Stimulated activated naive CD8-positive, alpha-beta T cell treated with anti-CD3 and anti-CD28 coated beads, Interleukin-15, amount 100 ng/mL, for 72 hours (primary cell): ENCODE measurements around the gene HNRNPLL.
"Not testable (repeated sequence)": the region's sequence is repeated elsewhere in the genome, so short reads cannot be mapped to it uniquely, and the experiment has no call there.

Experiments
- ATAC-seq: fragments of 150-1000 bp; cut with Tn5 transposase; 2 replicates; pipeline ENCODE4 v1.10.0; 2021; ENCODE audit warnings: mild to moderate bottlenecking, moderate library complexity
- DNase-seq, 2 donors: peaks; one replicate each; pipeline ENCODE4 v3.0.0; 2021 to 2022
- H3K27ac Mint-ChIP-seq, 2 donors: one replicate each; pipeline ENCODE4 v1.8.0; 2022; ENCODE audit warnings: mild to moderate bottlenecking in 2 of 2, mixed read lengths in 2 of 2, moderate library complexity in 2 of 2
- H3K27me3 Mint-ChIP-seq: one replicate; pipeline ENCODE4 v1.8.0; 2022; ENCODE audit warnings: mixed read lengths
- H3K4me1 Mint-ChIP-seq: one replicate; pipeline ENCODE4 v1.8.0; 2022; ENCODE audit warnings: mild to moderate bottlenecking, mixed read lengths
- H3K4me3 Mint-ChIP-seq, 2 donors: one replicate each; pipeline ENCODE4 v1.8.0; 2022; ENCODE audit warnings: mild to moderate bottlenecking in 2 of 2, mixed read lengths in 2 of 2, moderate library complexity in 1 of 2
- H3K9me3 Mint-ChIP-seq, 2 donors: one replicate each; pipeline ENCODE4 v1.8.0; 2022; ENCODE audit warnings: mixed read lengths in 2 of 2

Gene HNRNPLL

GRCh38 chr2:38537296-38537695 lies 65.4 kb downstream of the HNRNPLL start:
- Mint-ChIP-seq H3K27me3 (peaks cover 36% of the 10 kb centered on the region), H3K4me1 (peaks cover 20% of the 10 kb centered on the region)
- not testable (repeated sequence) for DNase-seq, ATAC-seq, H3K4me3 Mint-ChIP-seq, H3K9me3 Mint-ChIP-seq, H3K27ac Mint-ChIP-seq

DNA sequence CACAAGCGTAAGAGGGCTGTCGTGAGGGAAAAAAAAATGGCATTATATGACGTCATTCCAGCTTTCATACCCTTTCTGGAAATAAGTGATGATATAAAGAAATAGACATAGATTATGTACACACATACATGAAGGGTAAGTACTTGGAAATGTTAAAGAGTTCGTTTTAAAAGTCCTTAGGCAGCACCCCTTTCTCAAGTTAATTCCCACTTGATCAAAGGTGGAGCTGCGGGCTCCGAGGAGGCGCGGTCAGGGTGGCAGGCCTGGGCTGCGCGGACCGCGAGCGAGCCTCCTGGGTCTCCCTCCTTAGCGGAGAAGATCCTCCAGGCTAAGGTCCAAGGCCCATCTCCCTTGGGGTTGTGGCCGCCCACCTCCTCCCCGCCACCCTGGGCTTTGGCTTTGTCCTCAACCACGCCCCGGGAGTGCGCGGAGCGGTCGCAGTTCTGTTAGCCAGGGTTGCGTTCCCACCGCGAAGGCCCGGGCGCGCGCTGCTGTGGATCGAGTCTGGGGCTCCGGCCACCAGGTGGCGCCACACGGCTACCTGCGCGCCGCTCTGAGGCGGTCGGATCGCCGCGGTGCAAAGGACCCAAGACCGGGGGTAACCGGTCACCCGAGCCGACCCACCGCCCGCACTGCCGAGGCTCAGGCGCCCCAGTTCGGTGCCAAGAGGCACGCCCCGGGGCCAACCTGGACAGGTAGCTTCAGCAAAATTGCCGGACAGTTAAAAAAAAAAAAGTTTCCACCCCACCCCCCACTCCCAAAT lies 66.8 kb downstream of the HNRNPLL start:
- H3K4me1 Mint-ChIP-seq: peaks cover 9% of the 10 kb centered on the region
- peaks cover 36% of the 10 kb centered on the region for H3K27me3 Mint-ChIP-seq
- DNase-seq (peak; percentile 80 to 83), ATAC-seq (peak; percentile 96)
- peak overlapping the region; percentile 67 to 78 for H3K4me3 Mint-ChIP-seq
- H3K27ac Mint-ChIP-seq: peak overlapping the region in 1 of 2 donors; percentile 48
- no peaks in the 10 kb centered on the region for H3K9me3 Mint-ChIP-seq

DNA sequence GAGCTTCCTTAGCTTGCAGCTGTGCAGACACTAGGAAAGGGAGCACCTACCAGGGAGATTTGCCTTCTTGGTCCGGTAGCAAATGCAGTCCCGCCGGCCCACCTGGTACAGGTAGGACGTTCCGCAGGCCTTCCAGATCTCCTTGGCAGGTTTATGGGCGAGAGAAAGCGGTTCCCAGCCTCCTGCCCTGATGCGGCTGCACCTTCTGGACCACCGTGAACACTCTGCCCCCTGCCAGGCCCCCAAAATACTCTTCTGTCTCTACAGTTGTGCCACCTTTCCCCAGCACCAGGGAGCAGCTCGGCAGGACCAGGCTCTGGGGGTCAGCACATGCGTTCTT lies 67.4 kb downstream of the HNRNPLL start:
- H3K4me1 Mint-ChIP-seq: peaks cover 9% of the 10 kb centered on the region
- H3K27ac Mint-ChIP-seq: no peak overlapping the region
- peaks cover 41% of the 10 kb centered on the region for H3K27me3 Mint-ChIP-seq
- no peak for DNase-seq
- ATAC-seq: no peak
- H3K9me3 Mint-ChIP-seq: no peaks in the 10 kb centered on the region
- H3K4me3 Mint-ChIP-seq: peak overlapping the region; percentile 18 to 78

- no peak for DNase-seq
- peaks cover 46% of the 10 kb centered on the region for H3K27me3 Mint-ChIP-seq
- H3K9me3 Mint-ChIP-seq: no peaks in the 10 kb centered on the region
- H3K4me1 Mint-ChIP-seq: peaks cover 9% of the 10 kb centered on the region
- no peak for ATAC-seq
- H3K27ac Mint-ChIP-seq: no peak overlapping the region
- H3K4me3 Mint-ChIP-seq: no peak overlapping the region
These were observed 67.9 kb downstream of the HNRNPLL start for GRCh38 chr2:38534746-38535403.

GRCh38 chr2:38533757-38534545 lies 68.8 kb downstream of the HNRNPLL start:
- DNase-seq (no peak), ATAC-seq (no peak)
- H3K4me1 Mint-ChIP-seq: peaks cover 9% of the 10 kb centered on the region
- H3K4me3 Mint-ChIP-seq: no peak overlapping the region
- no peak overlapping the region for H3K27ac Mint-ChIP-seq
- H3K27me3 Mint-ChIP-seq: peaks cover 51% of the 10 kb centered on the region
- H3K9me3 Mint-ChIP-seq: no peaks in the 10 kb centered on the region

DNA sequence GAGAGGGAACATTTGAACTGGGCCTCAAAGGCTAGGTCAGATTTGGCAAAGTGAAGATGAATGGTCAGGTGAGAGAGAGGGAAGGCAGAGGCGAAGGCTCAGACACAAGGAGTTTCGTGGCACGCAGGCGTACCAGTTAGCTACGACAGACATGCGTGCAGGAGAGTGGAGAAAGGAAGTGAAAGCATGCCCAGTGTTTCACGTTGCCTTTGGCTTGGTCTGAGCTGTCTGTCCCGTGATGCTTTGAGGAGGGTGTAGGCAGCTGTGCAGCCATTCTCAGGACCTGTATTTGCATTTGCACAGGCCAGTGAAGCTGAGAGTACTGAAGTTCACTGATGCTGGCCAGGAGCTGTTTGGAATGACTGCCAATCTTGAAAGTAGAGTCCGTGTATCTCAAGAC lies 69.5 kb downstream of the HNRNPLL start:
- H3K9me3 Mint-ChIP-seq: no peaks in the 10 kb centered on the region
- no peak for ATAC-seq
- DNase-seq: no peak
- no peak overlapping the region for H3K27ac Mint-ChIP-seq
- H3K27me3 Mint-ChIP-seq: peaks cover 54% of the 10 kb centered on the region
- H3K4me3 Mint-ChIP-seq: no peak overlapping the region
- peaks cover 16% of the 10 kb centered on the region for H3K4me1 Mint-ChIP-seq

GRCh38 chr2:38532366-38532765 lies 70.4 kb downstream of the HNRNPLL start:
- Mint-ChIP-seq H3K27me3 (peaks cover 61% of the 10 kb centered on the region), H3K27ac (no peak overlapping the region), H3K4me3 (no peak overlapping the region), H3K9me3 (no peaks in the 10 kb centered on the region), H3K4me1 (peaks cover 17% of the 10 kb centered on the region)
- DNase-seq (no peak), ATAC-seq (no peak)

DNA sequence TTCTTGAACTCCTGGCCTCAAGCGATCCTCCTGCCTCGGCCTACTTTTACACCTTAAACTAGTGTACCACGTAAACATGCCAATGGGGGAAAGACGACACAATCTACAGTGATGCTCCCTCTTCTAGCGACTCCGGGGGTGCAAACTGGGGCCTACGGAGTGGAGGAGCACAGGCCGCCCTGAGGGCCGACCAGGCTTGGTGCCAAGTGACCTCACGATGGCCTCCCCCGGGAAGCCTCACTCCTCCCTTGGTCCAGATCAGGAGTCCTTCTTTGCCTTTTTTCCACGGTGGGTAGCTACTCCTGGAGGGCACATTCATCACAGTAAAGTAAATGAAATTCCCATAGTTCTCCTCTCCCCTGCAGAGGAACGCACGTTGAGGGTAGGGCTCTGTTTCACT lies 73.5 kb downstream of the HNRNPLL start:
- Mint-ChIP-seq H3K27ac (no peak overlapping the region), H3K9me3 (no peaks in the 10 kb centered on the region), H3K4me1 (peaks cover 8% of the 10 kb centered on the region), H3K27me3 (peaks cover 64% of the 10 kb centered on the region), H3K4me3 (no peak overlapping the region)
- ATAC-seq: no peak
- DNase-seq: no peak

DNA sequence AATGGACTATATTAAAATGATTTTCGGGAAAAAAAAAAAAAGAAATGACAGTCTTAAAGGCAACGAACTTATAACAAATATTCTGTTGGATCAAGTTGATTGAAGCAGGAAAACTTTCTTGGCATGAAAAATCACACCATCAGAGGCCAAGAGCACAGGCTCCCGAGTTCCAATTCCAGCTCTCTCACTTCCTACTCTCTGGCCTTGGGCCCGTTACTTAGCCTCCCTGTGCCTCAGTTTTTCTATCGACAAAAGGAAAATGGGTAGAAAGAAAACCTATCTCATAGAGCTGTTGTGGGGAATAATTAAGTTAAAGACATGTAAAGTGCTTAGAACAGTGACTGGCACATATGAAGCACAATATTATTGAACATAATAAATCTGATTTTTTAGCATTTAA lies 74.2 kb downstream of the HNRNPLL start:
- DNase-seq (no peak), ATAC-seq (no peak)
- H3K4me3 Mint-ChIP-seq: peak overlapping the region; percentile 67 to 68
- H3K27ac Mint-ChIP-seq: no peak overlapping the region
- peaks cover 8% of the 10 kb centered on the region for H3K4me1 Mint-ChIP-seq
- H3K9me3 Mint-ChIP-seq: no peaks in the 10 kb centered on the region
- H3K27me3 Mint-ChIP-seq: peaks cover 58% of the 10 kb centered on the region

GRCh38 chr2:38528008-38528442 lies 74.7 kb downstream of the HNRNPLL start:
- peaks cover 52% of the 10 kb centered on the region for H3K27me3 Mint-ChIP-seq
- H3K4me3 Mint-ChIP-seq: peak overlapping the region; percentile 67 to 68
- no peaks in the 10 kb centered on the region for H3K9me3 Mint-ChIP-seq
- peaks cover 8% of the 10 kb centered on the region for H3K4me1 Mint-ChIP-seq
- no peak overlapping the region for H3K27ac Mint-ChIP-seq
- ATAC-seq (peak; percentile 88), DNase-seq (peak; percentile 57 to 66)

DNA sequence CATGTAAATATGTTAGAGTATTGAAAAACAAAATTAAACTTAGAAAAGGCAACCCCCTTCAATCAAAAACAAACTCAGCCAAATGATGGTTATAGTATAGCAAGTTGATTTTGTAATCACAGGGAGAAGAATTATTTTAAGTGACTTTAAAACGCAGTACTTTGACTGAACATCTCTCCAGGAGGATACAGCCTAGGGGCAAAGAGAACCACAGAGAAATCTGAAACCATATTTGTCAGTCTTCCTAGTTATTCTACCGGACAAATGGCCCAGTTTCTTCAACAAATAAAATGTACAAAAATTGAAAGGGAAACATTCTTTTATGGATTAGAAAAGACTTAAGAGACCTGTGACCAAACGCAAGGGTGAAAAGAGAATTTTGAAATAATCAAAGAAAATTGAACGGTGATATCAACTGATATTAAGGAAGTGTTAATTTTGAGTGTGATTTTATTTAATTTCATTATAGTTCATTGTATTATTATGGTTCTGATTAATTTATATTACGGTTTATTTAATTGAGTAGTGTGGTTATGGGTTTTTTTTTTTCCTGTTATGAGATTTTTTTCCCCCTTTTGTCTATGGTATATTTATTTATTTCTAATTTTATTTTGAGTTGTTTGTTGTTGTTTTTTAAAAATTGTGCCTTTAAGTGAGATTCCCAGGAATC lies 75.3 kb downstream of the HNRNPLL start:
- no peak for ATAC-seq
- H3K9me3 Mint-ChIP-seq: no peaks in the 10 kb centered on the region
- H3K27me3 Mint-ChIP-seq: peaks cover 47% of the 10 kb centered on the region
- peaks cover 8% of the 10 kb centered on the region for H3K4me1 Mint-ChIP-seq
- H3K4me3 Mint-ChIP-seq: peak overlapping the region; percentile 67 to 68
- DNase-seq: no peak
- no peak overlapping the region for H3K27ac Mint-ChIP-seq

DNA sequence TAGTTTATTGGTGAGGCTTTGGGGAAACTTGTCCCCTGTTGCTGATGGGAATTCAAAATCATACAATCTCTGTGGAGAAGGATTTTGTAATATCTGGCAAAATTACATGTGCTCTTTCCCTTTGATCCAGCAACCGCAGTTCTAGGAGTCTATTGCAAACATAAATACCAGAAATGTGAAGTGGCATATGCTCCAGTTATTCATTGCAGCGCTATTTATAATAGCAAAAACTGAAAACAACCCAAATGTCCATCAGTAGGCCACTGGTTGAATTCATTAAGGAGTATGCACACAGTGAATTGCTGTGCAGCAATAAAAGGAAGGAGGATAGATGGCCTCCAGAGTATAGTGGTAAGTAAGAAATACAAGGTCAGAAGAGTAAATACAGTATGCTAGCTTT lies 76.5 kb downstream of the HNRNPLL start:
- Mint-ChIP-seq H3K4me1 (peaks cover 8% of the 10 kb centered on the region), H3K9me3 (no peaks in the 10 kb centered on the region), H3K27me3 (peaks cover 47% of the 10 kb centered on the region), H3K27ac (no peak overlapping the region), H3K4me3 (no peak overlapping the region)
- ATAC-seq (no peak), DNase-seq (no peak)

- Mint-ChIP-seq H3K4me1 (peaks cover 8% of the 10 kb centered on the region), H3K27me3 (peaks cover 35% of the 10 kb centered on the region), H3K9me3 (no peaks in the 10 kb centered on the region), H3K4me3 (no peak overlapping the region), H3K27ac (no peak overlapping the region)
- DNase-seq (no peak), ATAC-seq (no peak)
These were observed 78.1 kb downstream of the HNRNPLL start for GRCh38 chr2:38524580-38524979.

DNA sequence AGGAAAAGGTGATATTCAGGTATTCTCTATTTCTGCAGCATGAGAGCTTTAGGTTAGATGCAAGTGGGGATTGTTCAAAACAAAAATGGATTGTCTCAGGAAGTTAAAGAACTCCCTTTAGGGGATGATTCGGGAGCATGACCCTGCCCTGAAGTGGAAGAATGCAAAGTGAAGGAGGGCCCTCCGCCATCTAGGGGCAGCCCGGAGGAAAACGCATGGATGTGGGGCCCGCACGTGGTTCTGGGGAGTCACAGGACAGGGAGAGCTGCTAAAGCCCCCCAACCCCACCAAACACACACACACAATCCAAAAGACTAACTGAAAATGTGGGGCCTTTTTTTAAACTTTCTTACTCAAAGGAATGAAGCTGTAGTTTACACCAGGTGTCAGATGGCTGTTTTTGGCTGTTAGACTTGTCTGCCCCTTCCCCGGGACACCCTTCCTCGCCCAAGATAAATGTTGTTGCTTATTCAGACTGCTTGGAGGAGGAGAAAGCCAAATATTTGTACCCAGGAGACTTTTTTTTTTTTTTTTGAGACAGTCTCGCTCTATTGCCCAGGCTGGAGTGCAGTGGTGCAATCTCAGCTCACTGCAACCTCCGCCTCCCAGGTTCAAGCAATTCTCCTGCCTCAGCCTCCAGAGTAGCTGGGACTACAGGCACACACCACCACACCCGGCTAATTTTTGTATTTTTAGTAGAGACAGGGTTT lies 78.8 kb downstream of the HNRNPLL start:
- Mint-ChIP-seq H3K27ac (no peak overlapping the region), H3K4me1 (peaks cover 8% of the 10 kb centered on the region), H3K4me3 (no peak overlapping the region), H3K27me3 (peaks cover 28% of the 10 kb centered on the region), H3K9me3 (no peaks in the 10 kb centered on the region)
- ATAC-seq (no peak), DNase-seq (no peak)

GRCh38 chr2:38522754-38523349 lies 79.9 kb downstream of the HNRNPLL start:
- no peaks in the 10 kb centered on the region for H3K9me3 Mint-ChIP-seq
- peaks cover 19% of the 10 kb centered on the region for H3K27me3 Mint-ChIP-seq
- no peak for DNase-seq
- H3K27ac Mint-ChIP-seq: no peak overlapping the region
- no peak overlapping the region for H3K4me3 Mint-ChIP-seq
- no peaks in the 10 kb centered on the region for H3K4me1 Mint-ChIP-seq
- ATAC-seq: no peak
